GM12891 (cell line): ENCODE data around the gene WDR64.

Source experiments
- PAX5 ChIP-seq: IDR thresholded peaks from 2 replicates; pipeline ENCODE4 v1.6.1; 2011; ENCODE audit warnings: low read length, moderate library complexity, mild to moderate bottlenecking; ENCODE audit not compliant: insufficient read depth, severe bottlenecking
- POLR2A ChIP-seq: IDR thresholded peaks from 2 replicates; pipeline ENCODE4 v1.6.1; 2011; ENCODE audit warnings: low read depth, low read length, control low read depth
- POLR2AphosphoS5 ChIP-seq: IDR thresholded peaks from 2 replicates; pipeline ENCODE4 v1.6.1; 2011; ENCODE audit warnings: low read depth, low read length, control low read depth
- POU2F2 ChIP-seq: IDR thresholded peaks from 2 replicates; pipeline ENCODE4 v1.6.1; 2011; ENCODE audit warnings: low read depth, mild to moderate bottlenecking, control low read depth, low read length, moderate library complexity
- SPI1 ChIP-seq: IDR thresholded peaks from 2 replicates; pipeline ENCODE4 v1.6.1; 2011; ENCODE audit warnings: low read depth, low read length, control low read depth
- TAF1 ChIP-seq: IDR thresholded peaks from 2 replicates; pipeline ENCODE4 v1.6.1; 2011; ENCODE audit warnings: low read depth, low read length, control low read depth

DNA sequence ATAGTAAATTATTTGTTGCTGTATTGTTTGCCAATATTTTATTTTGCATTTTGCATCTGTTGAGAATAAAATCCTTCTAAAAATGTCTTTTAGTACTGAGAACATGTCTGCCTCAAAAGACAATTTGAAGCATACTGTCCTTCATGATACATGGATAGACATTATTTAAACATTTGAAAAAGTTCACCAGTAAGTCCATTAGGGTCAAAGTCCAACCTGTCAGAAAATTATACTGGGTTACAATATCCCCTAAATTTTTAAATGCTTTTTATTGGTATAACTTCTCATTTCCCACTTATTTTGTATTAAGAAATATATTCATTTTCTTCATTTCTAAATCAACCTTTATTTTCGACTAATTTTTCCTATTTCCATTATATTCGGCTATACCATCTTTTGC lies 21.2 kb upstream of the WDR64 start:
- TF ChIP-seq POLR2A (no peak), TAF1 (no peak), POLR2AphosphoS5 (no peak), PAX5 (no peak), SPI1 (no peak), POU2F2 (no peak)
